ENCODE measurements around the gene SLC9A2.

DNA sequence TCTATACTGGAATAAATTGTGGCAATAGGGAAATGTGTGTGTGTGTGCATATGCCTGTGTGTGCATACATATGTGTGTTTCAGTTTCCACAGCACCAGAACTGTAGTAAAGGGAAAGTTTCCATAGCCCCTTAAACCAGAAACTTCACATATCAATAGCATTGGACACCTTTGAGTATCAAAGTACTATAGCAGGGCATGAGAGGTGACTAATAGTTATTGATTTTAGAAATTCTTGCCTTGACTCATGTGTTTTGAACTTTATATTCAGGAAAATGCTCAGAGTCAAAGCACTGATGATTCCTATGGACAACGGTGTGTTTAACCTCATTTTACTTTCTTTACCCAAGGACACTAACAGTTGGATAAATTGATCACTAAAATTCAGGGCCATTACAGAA is 50.0 kb downstream of the SLC9A2 start:
- TF ChIP-seq, protein P1, sequence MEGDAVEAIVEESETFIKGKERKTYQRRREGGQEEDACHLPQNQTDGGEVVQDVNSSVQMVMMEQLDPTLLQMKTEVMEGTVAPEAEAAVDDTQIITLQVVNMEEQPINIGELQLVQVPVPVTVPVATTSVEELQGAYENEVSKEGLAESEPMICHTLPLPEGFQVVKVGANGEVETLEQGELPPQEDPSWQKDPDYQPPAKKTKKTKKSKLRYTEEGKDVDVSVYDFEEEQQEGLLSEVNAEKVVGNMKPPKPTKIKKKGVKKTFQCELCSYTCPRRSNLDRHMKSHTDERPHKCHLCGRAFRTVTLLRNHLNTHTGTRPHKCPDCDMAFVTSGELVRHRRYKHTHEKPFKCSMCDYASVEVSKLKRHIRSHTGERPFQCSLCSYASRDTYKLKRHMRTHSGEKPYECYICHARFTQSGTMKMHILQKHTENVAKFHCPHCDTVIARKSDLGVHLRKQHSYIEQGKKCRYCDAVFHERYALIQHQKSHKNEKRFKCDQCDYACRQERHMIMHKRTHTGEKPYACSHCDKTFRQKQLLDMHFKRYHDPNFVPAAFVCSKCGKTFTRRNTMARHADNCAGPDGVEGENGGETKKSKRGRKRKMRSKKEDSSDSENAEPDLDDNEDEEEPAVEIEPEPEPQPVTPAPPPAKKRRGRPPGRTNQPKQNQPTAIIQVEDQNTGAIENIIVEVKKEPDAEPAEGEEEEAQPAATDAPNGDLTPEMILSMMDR (IDR thresholded peaks at IDR 0.05), result no peak
- no peak for TF ChIP-seq POLR2A (IDR thresholded peaks at IDR 0.05)
